HG03108 (cell line): ENCODE results near the gene ESRRG.

Experiments used
- ATAC-seq: cut with Tn5 transposase; IDR thresholded peaks from one replicate; pipeline ENCODE4 v1.9.1; 2021; ENCODE audit warnings: moderate library complexity; ENCODE audit not compliant: unreplicated experiment

The ESRRG gene

GRCh38 chr1:216523043-216523442 is 200.2 kb downstream of the ESRRG start:
- no peak for ATAC-seq

GRCh38 chr1:216521477-216521876 is 201.8 kb downstream of the ESRRG start:
- no peak for ATAC-seq

DNA sequence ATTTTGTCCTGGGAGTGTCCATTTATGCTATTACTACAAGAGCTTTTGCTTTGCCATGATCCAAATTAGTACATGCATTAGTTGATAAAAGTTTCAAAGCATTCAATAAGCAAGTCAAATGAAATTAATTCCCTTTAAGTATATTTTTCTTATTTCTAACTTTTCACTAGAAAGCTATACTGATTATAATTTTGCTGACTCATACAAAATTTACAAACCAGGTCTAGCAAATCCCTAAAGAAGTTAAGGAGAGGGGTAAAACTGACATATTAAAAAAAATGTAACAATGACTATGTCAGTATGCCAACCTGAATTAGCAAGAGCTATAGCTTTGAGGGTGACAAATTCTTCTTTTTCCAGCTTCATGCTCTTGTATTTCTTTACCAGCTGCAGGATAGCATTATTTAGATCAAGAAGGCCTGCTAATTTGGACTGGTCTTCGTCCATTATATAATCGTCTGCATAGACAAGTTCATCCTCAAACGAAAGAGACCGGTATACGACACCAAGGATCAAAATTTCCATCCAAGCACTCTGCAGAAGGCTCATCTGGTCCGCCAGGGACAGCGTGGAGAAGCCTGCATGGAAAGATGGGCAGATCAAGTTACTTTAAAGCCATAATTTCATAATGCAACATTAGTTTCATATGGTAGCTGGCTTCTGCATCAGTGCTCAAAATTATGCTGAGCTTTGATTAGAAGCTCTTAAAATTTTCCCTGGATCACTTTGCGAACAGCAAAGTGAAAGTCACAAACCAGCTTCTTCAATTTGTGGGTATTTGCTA is 204.2 kb downstream of the ESRRG start:
- no peak for ATAC-seq

DNA sequence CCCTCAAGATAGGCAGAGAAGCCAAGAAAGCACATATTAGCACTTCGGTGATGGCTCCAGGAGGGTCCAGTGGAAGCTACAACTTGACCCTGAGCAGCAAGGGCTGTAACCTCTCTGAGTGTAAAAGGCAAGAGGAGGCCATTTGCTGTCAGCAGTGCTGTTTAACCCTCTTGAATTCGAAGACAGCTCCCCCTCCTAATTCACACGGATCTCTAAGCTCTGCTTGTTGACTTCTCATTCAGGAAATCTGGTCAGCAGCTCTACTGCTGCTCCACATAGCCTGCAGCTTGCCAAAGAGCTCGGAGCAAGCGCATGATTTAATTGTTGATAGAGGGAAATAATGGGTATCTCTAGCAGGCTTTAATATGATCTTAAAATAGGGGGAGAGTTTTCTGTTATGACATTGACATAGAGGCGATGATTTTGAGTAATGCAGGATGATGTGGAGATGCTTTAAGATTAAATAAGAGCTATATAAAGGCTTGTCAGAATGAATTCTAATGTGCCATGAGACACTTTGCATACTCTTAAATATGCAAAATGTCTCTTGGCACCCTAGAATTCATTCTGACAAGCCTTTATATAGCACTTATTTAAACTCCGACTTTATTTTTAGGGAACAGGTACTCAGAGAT is 220.6 kb downstream of the ESRRG start:
- no peak for ATAC-seq

DNA sequence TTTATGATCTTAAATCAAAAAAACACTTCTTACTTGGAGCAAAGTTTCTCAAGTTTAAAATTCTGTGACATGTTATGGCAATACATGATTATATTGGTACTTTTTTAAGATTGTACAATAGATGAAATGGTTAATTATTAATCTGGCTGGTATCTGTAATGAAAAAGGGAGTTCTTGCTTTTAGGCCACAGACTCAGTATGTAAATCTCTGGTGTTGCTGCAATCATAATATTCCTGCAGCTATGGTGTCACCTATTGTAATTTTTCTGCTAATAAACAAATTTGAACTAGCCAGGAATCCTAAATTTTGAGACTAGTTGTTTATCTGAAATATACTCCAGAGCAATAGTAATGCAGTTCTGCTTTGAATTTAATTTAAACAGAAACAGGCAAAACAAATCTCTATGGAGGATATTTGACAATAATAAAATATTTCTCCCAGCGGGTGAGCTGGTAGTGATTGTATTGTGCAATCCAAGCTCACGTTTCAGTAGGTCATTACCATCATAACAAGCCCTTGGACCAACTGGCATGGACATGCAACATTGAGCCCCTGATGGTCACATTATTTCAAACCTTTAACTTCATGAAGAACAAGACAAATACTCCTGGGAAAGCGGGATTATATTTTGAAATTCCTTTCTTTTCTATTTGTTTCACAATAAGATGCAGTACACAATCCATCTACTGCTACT is 222.8 kb downstream of the ESRRG start:
- no peak for ATAC-seq

- no peak for ATAC-seq
Measured at GRCh38 chr1:216499581-216500272, 223.5 kb downstream of the ESRRG start.

DNA sequence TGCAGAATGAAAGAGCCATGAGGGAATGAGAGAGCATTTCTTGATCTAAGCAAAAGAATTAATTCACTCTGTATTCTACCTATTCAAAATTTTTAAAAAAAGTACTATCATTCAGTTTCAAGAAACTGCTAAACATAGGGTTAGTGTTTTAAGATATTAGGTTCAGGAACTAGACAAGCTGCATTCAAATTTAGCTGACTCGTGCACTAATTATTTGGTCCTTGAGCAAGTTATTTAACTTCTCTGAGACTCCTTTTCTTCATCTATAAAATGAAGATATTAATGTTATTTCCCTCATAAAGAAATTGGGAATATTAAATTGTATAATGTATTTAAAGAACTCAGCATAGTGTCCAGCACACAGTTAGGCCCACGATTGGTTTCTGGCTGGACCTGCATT is 225.0 kb downstream of the ESRRG start:
- no peak for ATAC-seq

GRCh38 chr1:216485042-216485441 is 238.2 kb downstream of the ESRRG start:
- ATAC-seq: no peak

GRCh38 chr1:216483672-216484401 is 239.4 kb downstream of the ESRRG start:
- ATAC-seq: no peak

- ATAC-seq: no peak
Measured at GRCh38 chr1:216482620-216483019, 240.6 kb downstream of the ESRRG start.

GRCh38 chr1:216478238-216478637 is 245.0 kb downstream of the ESRRG start:
- ATAC-seq: no peak

GRCh38 chr1:216476341-216476740 is 246.9 kb downstream of the ESRRG start:
- ATAC-seq: no peak

- no peak for ATAC-seq
Measured at GRCh38 chr1:216475659-216476276, 247.5 kb downstream of the ESRRG start.

DNA sequence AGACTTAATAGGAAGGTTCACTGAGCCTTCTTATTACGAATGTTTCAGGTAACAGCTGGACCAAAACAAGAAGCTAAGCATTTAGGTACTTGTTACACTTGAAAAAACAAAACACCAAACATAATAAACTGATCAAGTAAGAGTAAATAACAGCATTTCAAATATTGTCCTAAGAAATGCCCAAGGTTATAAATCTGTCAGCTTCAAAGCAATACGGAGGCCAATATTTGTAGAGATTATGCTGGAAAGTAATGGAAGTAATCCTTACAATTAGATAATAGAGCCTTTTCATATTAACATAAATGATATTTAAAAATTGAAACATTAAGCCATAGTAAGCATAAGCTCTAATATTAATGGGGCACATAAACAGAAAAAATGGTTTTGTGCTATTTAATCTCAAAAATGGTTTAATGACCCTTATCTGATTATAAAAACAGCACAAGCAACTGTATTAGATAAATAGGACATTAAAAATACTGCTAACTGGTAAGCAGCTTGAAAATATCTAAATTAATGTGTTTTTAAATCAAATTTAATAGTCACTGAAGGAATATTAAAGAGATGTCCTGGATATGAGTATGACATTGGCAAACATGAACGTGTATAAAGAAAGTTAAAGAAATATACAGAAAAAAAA is 256.9 kb downstream of the ESRRG start:
- ATAC-seq: no peak

- no peak for ATAC-seq
Measured at GRCh38 chr1:216464489-216464888, 258.7 kb downstream of the ESRRG start.

- no peak for ATAC-seq
Measured at GRCh38 chr1:216462066-216462775, 261.0 kb downstream of the ESRRG start.

- no peak for ATAC-seq
Measured at GRCh38 chr1:216461466-216461865, 261.8 kb downstream of the ESRRG start.

GRCh38 chr1:216459651-216460207 is 263.5 kb downstream of the ESRRG start:
- ATAC-seq: no peak

GRCh38 chr1:216458812-216459211 is 264.4 kb downstream of the ESRRG start:
- no peak for ATAC-seq
